HUES6 (cell line): Measurements from ENCODE around the gene MMP15.
"Not testable (repeated sequence)": the region's sequence is repeated elsewhere in the genome, so short reads cannot be mapped to it uniquely, and the experiment has no call there.

ENCODE experiments used
- H3K27ac ChIP-seq: 2 replicates; pipeline ENCODE4 v1.7.0; 2013; ENCODE audit warnings: low read depth, mild to moderate bottlenecking, low read length, inconsistent platforms
- H3K27me3 ChIP-seq: 2 replicates; pipeline ENCODE4 v1.6.1; 2013; ENCODE audit warnings: low read length; ENCODE audit not compliant: control insufficient read depth, insufficient read depth
- H3K36me3 ChIP-seq: 2 replicates; pipeline ENCODE4 v1.6.1; 2013; ENCODE audit warnings: low read length; ENCODE audit not compliant: control insufficient read depth, insufficient read depth
- H3K4me1 ChIP-seq: 2 replicates; pipeline ENCODE4 v1.6.1; 2013; ENCODE audit warnings: low read length; ENCODE audit not compliant: control insufficient read depth, insufficient read depth
- H3K4me3 ChIP-seq: 2 replicates; pipeline ENCODE4 v1.5.1; 2013; ENCODE audit warnings: low read depth, low read length
- H3K9ac ChIP-seq: one replicate; pipeline ENCODE4 v1.6.1; 2013; ENCODE audit warnings: mild to moderate bottlenecking, low read length
- H3K9me3 ChIP-seq: 2 replicates; pipeline ENCODE4 v1.6.1; 2013; ENCODE audit warnings: low read depth, low read length; ENCODE audit not compliant: control insufficient read depth, insufficient read depth

The MMP15 gene

GRCh38 chr16:58082381-58082780 lies 56.8 kb downstream of the MMP15 start:
- no peak overlapping the region for H3K4me3 ChIP-seq
- no peaks in the 10 kb centered on the region for H3K36me3 ChIP-seq

DNA sequence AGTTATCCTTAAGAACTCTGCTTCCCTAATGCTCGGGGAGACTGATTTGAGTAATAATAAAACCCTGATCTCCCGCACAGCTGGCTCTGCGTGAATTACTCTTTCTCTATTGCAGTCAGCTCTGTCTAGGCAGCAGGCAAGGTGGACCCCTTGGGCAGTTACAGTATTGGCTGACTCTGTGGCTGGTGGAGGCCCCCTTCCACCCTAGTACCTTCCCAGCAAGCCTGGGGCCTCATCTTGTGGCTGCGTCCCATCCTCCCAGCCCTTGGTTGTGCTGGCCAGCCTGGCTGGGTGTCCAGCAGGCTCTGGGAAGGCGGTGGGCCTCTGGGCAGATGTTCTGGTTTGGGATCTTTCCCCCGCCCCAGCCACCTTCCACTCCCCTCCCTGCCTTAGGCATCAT lies 59.1 kb downstream of the MMP15 start:
- no peak overlapping the region for H3K9ac ChIP-seq
- no peaks in the 10 kb centered on the region for H3K27me3 ChIP-seq
- H3K9me3 ChIP-seq = no peaks in the 10 kb centered on the region
- H3K27ac ChIP-seq = no peak overlapping the region
- no peaks in the 10 kb centered on the region for H3K36me3 ChIP-seq
- 0 out of 2 replicates have a peak, but pooled peaks cover 3% of the 10 kb centered on the region for H3K4me1 ChIP-seq
- H3K4me3 ChIP-seq = no peak overlapping the region

More at GRCh38 chr16:58082381-58082780, 56.8 kb downstream of the MMP15 start:
- Histone ChIP-seq H3K27me3 (no peaks in the 10 kb centered on the region), H3K9me3 (no peaks in the 10 kb centered on the region), H3K27ac (no peak overlapping the region), H3K9ac (no peak overlapping the region), H3K4me1 (0 out of 2 replicates have a peak, but pooled peaks cover 3% of the 10 kb centered on the region)

DNA sequence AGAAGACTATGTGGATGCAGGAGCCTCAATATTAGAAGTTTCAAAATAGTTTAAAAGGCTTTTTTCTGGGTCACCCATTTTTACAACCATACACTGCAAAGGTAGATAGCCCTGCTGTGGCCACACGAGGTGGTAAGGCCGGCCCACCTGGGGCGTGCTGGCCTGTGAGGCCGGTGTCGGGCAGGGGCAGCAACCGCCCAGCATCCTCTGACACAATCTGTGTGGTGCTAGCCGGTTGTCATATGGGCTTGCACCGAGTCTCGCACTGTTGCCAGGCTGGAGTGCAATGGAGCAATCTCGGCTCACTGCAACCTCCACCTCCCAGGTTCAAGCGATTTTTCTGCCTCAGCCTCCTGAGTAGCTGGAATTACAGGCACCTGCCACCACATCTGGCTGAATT lies 59.6 kb downstream of the MMP15 start:
- 0 out of 2 replicates have a peak, but pooled peaks cover 3% of the 10 kb centered on the region for H3K4me1 ChIP-seq
- H3K27ac ChIP-seq = no peak overlapping the region

GRCh38 chr16:58085584-58086251 lies 60.2 kb downstream of the MMP15 start:
- Histone ChIP-seq H3K9ac (no peak overlapping the region), H3K4me1 (0 out of 2 replicates have a peak, but pooled peaks cover 3% of the 10 kb centered on the region), H3K27me3 (no peaks in the 10 kb centered on the region), H3K27ac (no peak overlapping the region), H3K9me3 (no peaks in the 10 kb centered on the region), H3K36me3 (no peaks in the 10 kb centered on the region), H3K4me3 (no peak overlapping the region)

More for the DNA sequence above, 59.6 kb downstream of the MMP15 start:
- no peaks in the 10 kb centered on the region for H3K36me3 ChIP-seq
- no peaks in the 10 kb centered on the region for H3K27me3 ChIP-seq
- no peaks in the 10 kb centered on the region for H3K9me3 ChIP-seq
- H3K9ac ChIP-seq = no peak overlapping the region
- H3K4me3 ChIP-seq = no peak overlapping the region

GRCh38 chr16:58086381-58087208 lies 61.0 kb downstream of the MMP15 start:
- Histone ChIP-seq H3K4me1 (0 out of 2 replicates have a peak, but pooled peaks cover 3% of the 10 kb centered on the region), H3K9ac (no peak overlapping the region), H3K4me3 (no peak overlapping the region), H3K27ac (no peak overlapping the region), H3K36me3 (no peaks in the 10 kb centered on the region), H3K9me3 (no peaks in the 10 kb centered on the region), H3K27me3 (no peaks in the 10 kb centered on the region)

GRCh38 chr16:58087209-58087913 lies 61.8 kb downstream of the MMP15 start:
- Histone ChIP-seq H3K4me1 (0 out of 2 replicates have a peak, but pooled peaks cover 3% of the 10 kb centered on the region), H3K27ac (no peak overlapping the region), H3K4me3 (no peak overlapping the region), H3K9ac (no peak overlapping the region), H3K36me3 (no peaks in the 10 kb centered on the region), H3K27me3 (no peaks in the 10 kb centered on the region), H3K9me3 (no peaks in the 10 kb centered on the region)

DNA sequence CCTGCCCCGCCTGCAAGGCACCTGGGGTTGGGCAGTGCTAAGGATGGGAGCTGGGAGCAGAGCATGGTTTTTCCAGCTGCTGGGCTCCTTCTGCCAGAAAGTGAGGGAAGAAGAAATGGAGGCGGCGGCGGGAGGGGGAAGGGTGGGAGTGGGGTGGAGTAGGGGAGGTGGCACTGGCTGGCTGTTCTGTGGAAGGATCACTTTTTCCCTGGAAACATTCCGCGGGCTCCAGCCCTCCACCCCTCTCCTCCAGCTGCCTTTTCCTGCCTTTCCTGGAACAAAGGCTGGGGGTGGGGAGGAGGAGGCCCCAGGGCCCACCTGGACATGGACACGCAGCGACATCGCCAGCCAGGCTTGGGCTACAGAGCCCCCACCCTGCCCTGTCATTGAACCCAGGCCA lies 62.5 kb downstream of the MMP15 start:
- H3K27ac ChIP-seq = no peak overlapping the region
- H3K4me1 ChIP-seq = 0 out of 2 replicates have a peak, but pooled peaks cover 3% of the 10 kb centered on the region
- H3K9me3 ChIP-seq = no peaks in the 10 kb centered on the region
- H3K4me3 ChIP-seq = no peak overlapping the region
- no peaks in the 10 kb centered on the region for H3K27me3 ChIP-seq
- H3K36me3 ChIP-seq = no peaks in the 10 kb centered on the region
- H3K9ac ChIP-seq = no peak overlapping the region

DNA sequence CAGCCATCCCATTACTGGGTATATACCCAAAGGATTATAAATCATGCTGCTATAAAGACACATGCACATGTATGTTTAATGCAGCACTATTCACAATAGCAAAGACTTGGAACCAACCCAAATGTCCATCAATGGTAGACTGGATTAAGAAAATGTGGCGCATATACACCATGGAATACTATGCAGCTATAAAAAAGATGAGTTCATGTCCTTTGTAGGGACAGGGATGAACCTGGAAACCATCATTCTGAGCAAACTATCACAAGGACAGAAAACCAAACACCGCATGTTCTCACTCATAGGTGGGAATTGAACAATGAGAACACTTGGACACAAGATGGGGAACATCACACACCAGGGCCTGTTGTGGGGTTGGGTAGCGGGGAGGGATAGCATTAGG lies 64.8 kb downstream of the MMP15 start:
- H3K36me3 ChIP-seq, H3K9ac ChIP-seq, H3K27me3 ChIP-seq, H3K9me3 ChIP-seq, H3K27ac ChIP-seq, H3K4me1 ChIP-seq, H3K4me3 ChIP-seq: not testable (repeated sequence)

DNA sequence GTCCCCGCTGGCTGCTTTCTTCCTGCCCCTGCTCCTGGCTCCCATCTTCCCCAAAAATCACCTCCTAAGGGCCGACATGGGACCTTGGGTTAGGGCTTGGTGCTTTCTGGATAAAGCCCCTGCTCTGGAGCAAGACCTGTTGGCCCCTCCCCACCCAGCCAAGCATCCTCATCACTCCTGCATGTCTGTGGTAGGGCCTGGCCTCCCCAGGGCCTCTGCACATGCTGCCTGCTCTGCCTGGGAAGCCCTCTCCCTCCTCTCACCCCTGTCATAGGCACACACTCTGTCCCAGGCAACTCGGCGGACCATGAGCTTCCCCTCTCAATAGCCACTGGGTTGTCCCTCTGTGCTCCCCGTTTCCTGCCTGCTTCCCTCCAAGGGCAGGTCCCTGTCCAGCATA lies 68.5 kb downstream of the MMP15 start:
- H3K4me1 ChIP-seq = peaks cover 8% of the 10 kb centered on the region
- H3K27ac ChIP-seq = no peak overlapping the region
- no peak overlapping the region for H3K9ac ChIP-seq
- H3K9me3 ChIP-seq = no peaks in the 10 kb centered on the region
- H3K27me3 ChIP-seq = no peaks in the 10 kb centered on the region
- no peak overlapping the region for H3K4me3 ChIP-seq
- no peaks in the 10 kb centered on the region for H3K36me3 ChIP-seq

GRCh38 chr16:58094791-58095574 lies 69.4 kb downstream of the MMP15 start:
- Histone ChIP-seq H3K4me3 (no peak overlapping the region), H3K4me1 (peaks cover 8% of the 10 kb centered on the region), H3K36me3 (no peaks in the 10 kb centered on the region), H3K27me3 (no peaks in the 10 kb centered on the region), H3K27ac (no peak overlapping the region), H3K9me3 (no peaks in the 10 kb centered on the region), H3K9ac (no peak overlapping the region)
